Putamen (tissue), 1 donor: ENCODE data around the gene C1QTNF8.

Experiments
- DNase-seq: peaks from one replicate; pipeline ENCODE4 v3.0.0-alpha.2; 2016; ENCODE audit warnings: low spot score

C1QTNF8 gene

DNA sequence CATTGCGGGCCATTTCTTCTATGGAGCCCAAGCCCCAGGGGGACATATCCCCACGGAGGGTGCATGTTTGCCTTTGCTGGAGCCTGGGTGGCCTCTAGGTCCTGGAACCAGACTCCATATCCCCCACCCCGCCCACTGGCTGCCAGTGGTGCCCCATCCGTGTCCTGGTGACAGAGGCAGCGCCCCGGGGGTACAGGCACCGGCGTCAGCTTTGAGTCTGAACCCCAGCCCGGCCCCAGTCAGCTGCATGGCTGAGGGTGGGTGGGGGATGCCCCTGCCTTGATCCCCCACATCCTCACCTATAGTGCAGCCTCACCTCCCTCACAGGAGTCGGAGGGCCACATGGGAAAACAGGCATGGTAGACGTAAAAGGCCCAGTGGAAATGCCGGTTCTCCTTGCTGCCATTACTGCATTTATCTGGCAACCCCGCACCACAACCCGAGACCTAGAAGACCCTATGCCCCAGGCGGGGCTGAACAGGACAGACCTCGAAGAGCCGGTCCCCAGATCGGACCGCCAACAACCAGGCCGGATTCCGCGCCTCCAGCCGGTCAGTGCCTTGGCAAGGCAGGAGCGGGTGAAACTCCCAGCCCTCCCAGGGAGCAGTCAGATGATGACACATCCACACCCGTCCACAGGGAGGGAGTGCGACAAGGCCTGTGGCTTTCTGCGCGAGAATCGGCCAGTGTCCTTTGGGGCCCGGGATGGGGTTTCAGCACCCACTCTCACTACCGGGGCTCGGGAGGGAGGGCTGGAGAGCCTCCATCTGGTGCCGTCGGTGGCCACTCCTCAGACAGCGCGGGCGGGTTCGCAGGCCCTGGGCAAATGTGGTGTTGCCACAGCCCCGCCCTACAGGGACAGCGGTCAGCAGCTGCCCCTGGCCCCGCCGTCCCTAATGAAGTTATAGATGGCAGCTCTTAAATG lies 35.4 kb downstream of the C1QTNF8 start:
- no peak for DNase-seq

DNA sequence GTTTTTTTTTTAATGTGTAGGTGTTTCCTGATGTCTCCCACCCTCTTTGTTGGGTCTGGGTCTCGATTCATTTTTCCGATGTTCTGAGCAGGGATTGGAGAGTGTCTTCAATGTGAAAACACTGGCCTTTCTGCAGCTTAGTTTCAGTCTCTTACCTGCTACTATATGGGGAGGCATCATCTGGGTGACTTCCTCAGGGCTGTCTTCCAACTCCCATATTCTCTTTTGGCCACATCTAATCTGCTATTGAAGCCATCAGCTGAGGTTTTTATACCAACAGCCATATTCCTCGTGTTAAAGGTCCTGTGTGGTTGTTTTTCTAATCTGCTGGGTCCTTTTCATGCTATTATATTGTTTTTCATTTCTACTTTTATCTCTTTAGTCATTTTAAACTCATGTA lies 36.7 kb downstream of the C1QTNF8 start:
- no peak for DNase-seq

DNA sequence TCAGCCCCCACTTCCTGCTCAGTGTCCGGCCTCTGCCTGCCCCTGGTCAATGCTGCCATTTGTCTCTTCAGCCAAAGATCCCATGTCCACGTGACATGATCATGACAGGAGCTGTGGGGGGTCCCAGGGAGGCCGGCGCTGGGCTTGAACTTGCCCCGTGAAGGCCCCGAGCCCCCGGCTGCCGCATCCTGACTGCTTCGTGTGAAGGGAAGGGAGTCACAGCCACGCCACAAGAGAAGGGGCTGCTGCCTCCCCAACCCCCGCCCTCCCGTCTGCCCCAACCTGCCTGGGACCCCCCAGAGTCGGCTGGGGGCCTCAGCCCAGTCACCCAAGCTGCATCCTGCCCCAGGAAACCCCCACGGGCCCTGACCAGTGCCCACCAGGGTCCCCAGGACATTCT lies 37.8 kb downstream of the C1QTNF8 start:
- no peak for DNase-seq

DNA sequence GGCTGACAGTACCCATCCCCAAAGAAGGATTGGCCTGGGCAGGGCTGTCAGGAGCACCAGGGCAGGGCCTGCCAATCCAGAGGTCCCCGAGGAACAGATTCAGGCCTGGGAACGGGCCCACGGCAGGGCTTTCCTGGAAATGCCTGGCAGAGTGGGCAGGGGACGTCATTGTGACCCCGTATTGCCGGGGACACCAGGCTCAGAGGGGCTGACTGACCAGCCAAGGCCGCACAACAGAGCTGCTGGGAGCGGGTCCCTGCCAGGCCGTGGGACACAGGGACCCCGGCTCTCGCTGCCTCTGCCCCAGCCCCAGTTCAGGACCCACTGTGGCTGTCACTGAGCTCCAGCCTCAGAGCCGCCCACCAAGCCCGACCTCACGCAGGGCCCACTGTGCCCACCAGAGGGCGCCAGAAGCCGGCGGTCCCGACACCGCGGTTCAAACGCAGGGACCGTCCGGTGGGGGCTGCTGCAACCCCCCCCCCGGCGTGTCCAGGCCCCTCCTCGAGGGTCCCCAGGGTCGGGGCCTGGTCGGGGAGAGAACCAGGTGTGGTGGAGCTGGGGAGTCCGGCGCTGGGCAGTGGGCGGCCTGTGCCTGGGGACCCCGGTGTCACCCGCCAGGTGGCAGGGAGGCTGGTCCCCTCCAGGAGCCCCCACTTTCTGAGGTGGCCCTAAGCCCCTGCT lies 38.7 kb downstream of the C1QTNF8 start:
- no peak for DNase-seq

DNA sequence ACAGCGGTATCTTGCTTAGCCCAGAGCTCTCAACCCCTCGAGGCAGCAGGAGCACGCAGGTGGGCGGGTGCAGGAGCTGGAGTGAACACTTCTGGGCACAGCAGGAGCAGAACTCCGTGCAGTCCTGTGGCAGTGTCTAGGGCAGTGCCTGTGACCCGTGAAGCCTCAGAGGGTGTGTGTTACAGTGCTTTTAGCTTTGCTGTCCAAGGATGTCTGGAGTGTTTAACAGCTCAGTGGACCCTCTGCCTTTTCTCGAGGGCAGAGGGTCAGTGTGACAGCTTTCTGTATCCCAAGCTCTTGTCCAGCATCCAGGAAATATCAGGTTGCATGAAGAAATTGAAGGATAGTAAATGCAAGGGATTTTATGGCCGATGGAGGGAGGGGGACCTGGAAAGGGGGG lies 39.8 kb downstream of the C1QTNF8 start:
- no peak for DNase-seq

DNA sequence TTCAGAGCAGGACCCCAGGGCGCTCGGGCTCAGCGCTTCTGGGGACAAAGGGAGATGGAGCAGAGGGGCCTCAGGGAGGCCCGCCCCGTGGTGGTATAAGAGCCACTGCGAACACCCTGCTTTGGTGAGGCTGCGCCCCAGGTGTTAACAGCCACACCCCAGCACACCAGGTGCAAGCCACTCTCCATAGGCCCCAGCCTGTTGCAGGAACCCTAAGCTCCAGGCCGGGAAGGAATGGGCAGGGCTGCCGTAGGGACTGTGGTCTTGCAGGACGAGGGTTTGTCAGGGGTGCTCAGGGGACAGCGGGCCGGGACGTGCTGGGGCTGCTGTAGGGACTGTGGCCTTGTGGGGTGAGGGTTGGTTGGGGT lies 40.5 kb downstream of the C1QTNF8 start:
- no peak for DNase-seq

DNA sequence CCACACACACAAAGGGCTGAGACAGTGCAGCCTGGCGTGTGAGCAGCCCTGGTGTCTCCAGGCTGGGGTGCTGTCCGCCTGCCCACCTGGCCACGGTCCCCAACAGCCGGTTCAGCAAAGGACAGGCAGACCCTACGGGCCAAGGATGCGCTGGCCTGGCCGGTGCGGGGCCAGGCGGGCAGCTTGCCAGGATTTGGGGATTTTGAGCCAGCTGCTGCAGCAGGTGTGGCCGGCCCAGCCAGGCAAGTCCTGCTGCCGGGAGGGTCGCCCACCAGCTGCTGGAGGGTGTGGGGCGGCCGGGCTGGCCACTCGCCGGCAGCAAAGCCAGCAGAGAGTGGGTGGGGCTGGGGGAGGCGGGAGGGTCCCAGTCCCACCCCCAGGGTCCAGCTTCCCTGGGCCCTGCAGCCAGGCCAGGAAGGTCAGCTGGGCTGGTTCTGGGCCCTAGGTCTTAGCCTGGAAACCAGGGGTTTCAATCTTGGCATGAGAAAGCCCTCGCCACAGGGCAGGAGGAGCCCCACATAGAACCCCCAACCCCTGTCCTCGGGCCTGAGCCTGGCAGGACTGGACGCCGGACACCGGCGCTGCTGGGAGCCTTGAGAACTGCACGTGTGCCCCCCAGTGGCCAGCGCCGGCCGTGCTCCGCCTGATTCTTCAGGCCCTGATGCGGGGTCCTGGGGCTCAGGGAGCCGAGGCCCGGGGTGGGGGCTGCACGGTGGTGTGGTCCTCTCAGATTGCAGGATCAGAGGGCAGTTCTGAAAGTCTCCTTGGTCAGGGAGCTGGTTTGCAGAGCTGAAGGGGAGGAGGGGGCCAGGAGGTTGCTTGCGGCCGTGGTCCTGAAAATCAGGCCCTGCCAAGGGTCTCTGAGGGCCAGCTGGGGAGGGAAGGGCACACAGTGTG lies 41.1 kb downstream of the C1QTNF8 start:
- DNase-seq: peak; percentile 61

DNA sequence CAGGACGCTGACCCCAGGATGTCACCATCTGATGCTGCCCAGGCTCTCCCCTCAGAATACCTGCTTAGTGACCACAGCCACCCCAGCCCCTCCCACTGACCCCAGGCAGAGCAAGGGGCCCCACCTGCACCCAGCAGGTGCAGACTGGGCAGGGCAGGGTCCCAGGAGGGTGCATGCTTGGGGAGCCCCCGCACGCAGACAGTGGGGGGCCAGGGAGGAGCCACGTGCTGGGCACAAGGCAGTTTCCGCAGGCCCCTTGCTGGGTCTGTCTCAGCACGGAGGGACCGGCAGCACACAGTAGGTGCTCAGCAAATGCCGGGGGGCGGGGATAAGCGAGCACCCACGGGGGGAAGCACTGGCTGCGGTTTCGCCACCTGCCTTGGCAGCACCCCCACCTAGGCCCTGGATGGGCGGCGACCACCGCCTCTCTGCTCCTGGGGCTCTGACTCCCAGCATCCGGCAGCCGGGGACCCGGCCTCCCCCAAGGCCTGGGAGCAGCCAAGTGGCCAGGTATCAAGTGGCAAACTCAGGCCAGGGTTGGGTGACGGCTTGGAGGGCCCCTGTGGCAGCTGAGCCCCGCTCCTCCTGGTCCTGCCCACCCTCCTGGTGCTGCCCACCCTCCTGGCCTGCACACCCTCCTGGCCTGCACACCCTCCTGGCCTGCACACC lies 42.2 kb downstream of the C1QTNF8 start:
- no peak for DNase-seq

DNA sequence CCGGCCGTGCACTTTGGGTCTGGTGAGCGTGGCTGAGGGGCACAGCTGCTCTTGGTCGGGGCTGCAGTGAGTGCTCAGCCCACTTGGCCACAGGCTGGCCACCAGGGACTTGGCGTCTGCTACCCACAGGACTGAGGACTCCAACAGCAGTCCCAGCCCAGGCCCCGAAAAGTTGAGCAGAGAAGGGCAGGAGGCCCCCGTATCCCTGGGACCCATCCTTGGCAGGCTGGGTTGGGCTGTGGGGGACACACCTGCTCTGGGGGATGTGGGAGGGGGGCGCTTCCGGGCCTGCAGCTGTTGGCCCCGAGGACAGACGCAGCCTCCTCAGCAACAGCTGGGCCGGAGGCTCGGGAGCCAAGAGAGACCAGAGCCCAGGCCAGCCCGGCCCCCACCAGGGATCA lies 42.9 kb downstream of the C1QTNF8 start:
- no peak for DNase-seq

DNA sequence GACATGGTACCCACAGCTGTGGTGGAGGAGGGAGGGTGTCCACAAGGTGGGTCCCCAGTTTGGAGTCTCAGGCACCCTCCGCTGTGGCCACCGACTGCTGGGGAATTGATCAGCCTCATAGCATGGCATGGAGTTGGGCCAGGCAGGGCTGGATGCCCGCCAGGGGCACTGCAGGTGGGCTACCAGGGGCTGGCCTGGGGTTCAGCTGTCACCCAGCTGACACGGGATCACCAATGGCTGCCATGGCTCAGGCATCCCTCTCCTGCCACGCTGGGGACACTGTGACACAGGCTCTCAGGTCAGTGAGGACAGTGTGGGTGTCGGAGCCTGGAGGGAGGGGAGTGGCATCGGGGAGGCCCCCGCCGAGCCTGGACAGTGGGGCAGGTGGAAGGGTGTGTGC lies 43.3 kb downstream of the C1QTNF8 start:
- no peak for DNase-seq

DNA sequence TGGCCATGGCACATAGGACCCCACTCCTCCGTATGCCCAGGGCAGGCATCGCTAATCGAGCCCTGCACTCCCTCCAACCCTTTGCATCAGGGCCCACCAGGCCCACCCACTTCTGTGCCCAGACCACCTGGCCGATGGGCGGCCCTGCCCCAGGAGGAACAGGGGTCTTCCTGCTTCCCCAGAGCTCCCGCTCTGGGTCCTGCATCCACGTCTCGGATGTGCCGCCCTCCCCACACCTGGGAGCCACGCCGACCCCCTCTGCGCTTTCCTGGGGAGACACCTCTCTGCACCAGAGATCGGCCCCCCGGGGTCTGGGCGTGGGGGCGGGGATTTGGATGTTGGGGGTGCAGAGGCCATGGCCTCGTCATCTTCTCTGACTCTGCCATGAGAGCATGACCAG lies 44.6 kb downstream of the C1QTNF8 start:
- DNase-seq: no peak

DNA sequence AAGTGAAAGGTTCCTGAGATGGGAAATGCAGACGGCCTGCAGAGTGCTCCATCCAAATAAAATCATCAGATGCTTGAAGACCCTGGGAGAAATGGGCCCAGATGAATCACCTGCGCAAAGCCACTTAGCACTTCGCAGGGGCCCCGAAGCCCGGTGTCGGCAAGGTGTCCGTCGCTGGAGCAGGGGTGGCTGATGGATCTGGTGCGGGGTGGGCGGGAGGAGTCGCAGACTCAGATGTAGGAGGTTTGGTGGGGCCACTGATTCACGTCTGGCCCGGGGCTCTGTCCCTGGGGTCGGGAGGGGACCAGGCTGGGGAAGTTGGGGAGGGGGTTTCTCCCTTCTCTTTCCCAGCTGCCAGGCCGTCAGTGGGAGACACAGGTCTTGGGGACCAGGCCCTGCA lies 45.1 kb downstream of the C1QTNF8 start:
- no peak for DNase-seq

DNA sequence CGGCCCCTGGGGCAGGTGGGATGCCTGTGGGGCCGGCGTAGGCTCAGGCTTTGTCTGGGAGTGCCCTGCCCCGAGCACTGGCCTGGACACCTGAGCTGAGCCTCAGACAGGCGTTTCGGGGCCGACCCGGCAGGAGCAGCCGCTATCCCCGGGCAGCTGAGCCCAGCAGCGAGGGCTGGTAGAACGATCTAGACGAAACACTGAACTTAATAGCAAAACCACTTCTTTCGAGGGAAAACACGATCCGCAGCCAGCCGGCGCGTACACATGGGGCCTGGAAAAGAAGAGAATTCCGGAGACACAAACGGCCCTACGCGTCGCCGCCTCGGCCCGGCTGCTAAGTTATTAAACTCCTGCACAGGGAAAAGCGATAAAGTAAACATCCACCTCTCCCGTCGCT lies 45.5 kb downstream of the C1QTNF8 start:
- no peak for DNase-seq

DNA sequence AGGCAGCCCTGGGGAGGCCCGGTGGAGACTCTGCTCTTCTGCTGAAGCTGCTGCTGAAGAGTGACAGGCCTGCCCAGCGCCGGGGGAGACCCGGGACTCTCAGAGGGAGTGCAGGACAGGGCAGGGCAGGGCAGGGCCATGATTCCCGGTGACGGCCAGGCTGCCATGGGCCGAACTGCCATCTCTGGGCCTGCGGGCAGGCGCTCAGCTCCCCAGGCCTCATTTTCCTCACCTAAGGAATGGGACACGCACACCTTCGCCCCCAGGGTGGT lies 46.1 kb downstream of the C1QTNF8 start:
- no peak for DNase-seq

DNA sequence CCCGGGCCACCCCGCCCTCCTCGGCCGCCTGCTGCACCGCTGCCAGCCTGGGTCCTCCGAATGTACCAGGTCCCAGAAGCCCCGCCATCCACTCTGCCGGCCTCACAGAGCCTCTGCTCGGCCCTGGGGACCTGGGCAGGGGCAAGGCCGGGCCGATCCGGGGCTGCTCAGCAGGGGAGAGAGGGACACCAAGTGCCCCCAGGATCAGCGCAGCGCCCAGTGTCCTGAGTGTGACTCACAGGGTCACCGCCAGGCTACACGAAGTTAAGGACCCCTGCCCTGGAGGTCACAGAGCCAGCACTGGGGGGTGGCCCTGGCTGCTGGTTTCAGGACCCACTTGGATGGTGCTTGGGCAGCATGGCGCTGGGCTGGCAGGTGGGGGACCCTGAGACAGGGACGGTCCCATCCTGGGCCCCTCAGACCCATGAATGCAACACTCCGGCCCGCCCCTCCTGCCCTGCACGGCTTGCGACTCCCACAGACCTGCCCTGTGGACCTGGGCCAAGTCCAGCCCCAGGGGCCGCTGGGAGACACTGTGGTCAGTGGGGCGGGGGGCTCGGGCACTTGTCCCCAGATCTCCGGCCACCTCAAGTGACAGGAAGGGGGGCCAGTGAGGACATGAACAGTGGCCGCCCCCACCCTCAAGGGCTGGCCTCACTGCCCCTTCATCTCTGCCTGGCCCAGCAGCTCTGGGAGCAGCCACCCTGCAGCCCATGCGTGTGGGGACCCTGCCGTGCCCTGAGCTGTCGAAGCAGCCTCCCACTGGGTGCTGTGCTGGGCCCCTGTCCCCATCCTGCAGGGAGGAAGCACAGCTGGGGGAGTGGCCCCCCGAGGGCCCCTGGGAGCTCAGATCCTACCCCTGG lies 46.7 kb downstream of the C1QTNF8 start:
- DNase-seq: no peak

DNA sequence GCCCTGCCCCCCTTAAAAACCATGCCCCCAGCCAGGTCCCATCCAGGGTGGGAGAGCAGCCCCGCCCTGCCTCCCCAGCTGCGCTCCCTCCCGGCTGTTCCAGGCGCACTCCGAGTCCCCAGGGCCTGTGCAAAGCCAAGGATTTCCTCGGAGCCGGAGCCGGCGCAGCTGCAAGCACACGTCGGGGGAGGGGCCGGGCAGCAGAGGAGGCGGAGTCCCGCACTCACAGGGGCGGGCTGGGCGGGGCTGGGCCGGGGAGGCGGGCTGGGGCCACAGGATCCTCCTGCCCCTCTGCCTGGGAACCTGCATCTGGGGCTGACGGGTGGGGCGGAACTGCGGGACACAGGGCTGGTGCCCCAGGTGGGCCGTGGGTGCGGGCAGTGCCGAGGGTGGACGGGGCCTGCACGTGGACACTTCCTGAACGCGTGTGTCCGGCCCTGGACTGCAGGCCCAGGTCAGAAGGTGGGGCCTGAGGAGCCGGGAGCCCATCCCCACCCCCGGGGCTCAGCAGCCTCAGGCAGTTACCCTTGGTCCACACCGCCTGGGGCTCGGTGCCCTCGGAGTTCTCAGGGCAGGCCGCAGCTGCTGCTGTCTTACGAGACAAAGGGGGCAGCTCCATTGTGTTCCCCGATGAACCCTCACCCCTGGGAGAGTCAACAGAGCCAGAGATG lies 47.5 kb downstream of the C1QTNF8 start:
- peak; percentile 90 for DNase-seq

DNA sequence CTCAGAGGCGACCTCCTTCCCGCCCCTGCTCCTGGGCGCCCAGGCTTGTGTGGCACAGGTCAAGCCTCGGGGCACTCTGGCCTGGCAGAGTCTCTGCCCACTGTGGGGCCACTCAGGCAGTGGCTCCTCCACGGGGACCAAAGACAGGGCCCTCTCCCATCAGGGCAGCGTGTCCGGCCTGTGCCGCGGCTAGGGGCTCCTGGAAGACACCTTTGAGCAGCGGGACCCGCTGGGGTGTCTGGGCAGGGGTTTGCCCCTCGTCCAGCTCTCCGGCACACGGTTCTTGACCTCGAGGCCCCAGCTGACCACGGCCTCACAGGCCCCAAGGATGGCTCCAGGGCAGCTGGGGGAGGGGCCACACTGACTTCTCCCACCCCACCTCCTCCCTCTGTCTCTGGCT lies 48.2 kb downstream of the C1QTNF8 start:
- no peak for DNase-seq

DNA sequence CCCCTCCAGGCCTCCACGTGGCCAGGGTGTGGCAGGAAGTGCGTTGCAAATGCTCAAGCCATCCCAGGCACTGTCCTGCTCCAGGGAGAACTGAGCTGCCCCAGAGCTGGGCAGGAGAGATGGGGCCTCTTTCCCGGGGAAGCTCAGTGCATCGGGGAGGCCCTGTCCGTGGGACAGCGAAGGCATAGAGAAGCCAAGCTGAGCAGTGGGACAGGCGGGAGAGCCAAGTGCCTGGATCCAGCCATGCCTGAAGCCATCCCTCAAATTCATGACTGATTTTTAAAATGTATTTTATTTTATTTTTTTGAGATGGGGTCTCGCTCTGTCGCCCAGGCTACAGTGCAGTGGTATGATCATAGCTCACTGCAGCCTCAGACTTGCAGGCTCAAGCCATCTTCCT lies 48.9 kb downstream of the C1QTNF8 start:
- DNase-seq: no peak

DNA sequence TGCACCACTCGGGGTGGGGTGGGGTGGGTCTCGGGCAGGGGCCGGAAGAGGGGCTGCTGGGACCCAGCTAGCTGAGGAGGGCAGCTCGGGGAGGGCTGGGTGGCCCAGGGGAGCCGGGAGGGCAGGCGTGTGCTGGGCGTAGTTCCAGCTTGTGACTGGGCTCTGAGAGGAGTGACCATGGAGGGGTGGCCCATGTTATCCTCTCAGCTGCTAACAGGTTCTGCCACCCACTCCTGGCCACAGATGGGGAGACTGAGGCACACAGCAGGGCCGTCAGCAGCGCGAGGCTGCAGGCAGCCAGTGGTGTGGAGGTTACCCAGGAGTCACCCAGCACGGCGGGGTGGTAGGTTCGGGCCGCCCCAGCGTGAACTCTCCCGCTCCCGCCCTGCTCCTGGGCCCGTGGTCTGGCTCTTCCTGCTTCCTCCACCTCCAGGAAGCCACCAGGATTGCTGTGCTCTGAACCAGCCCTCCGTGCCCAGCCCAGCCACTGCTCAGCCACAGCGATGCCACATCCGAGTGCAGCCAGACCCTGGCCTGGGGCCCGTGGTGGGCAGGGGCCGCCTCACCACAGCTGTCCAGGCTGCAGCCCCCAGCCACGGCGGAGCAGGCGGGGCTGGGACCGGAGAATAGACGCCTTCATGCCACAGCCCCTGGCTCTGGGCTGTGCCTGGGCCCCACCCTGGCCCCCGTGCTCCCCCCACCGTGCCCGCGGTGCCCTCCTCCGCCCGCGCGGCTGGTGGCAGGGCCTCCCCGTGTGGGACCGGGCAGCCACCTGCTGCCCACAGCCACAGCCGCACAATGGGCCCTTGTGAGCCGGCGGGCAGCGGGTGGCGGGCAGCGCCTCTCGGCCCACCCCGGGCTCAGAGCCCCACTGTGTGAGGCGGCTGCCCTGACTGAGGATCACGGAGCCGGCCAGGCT lies 49.8 kb downstream of the C1QTNF8 start:
- peak; percentile 95 for DNase-seq
